PC-3 (cell line): Measurements from ENCODE around the gene BFSP2. TPM values are rescaled to one million over a fixed set of nuclear protein-coding genes. Genes with fewer than 3 reads are reported as not detected.
A peak's percentile ranks its signal among the peaks of the same experiment; 100 is the strongest.

Source experiments
- ATAC-seq: fragments of 200-7000 bp; cut with Tn5 transposase; 2 replicates; pipeline ENCODE4 v1.9.1; 2020; ENCODE audit warnings: mild to moderate bottlenecking, moderate library complexity
- BruUV-seq: library from RNA; stranded (reverse); fragments of 400-500 nt; replicated peaks from 2 replicates; lab custom pipeline; 2021; lab: Mats Ljungman, UMichigan
- CTCF ChIA-PET: fragments of 300-600 bp; sonication (Branson Sonifier 250); formaldehyde crosslinking; loops from one replicate; lab custom pipeline; 2022; ENCODE audit warnings: antibody characterized with exemption; lab: Charles Lee
- POLR2A ChIA-PET: fragments of 300-600 bp; sonication (Branson Sonifier 250); formaldehyde crosslinking; loops from one replicate; lab custom pipeline; 2022; ENCODE audit warnings: antibody characterized with exemption; ENCODE audit not compliant: unreplicated experiment; lab: Charles Lee
- DNase-seq: peaks from one replicate; pipeline ENCODE4 v3.0.0-alpha.2; 2015
- H2AFZ ChIP-seq: fragments of 300-600 bp; sonication (generic); 2 replicates; pipeline ENCODE4 v1.6.0; 2016; ENCODE audit warnings: antibody characterized with exemption, low read length
- H3F3A ChIP-seq: fragments of 300-600 bp; sonication (generic); one replicate; pipeline ENCODE4 v1.6.0; 2017; ENCODE audit warnings: antibody characterized with exemption, low read length, control low read depth, mild to moderate bottlenecking; ENCODE audit not compliant: unreplicated experiment
- H3K27ac ChIP-seq: fragments of 300-600 bp; sonication (generic); 2 replicates; pipeline ENCODE4 v1.5.1; 2016; ENCODE audit warnings: mild to moderate bottlenecking, low read length
- H3K27me3 ChIP-seq: fragments of 300-600 bp; sonication (generic); 2 replicates; pipeline ENCODE4 v1.6.1; 2016; ENCODE audit warnings: low read length, mixed read lengths
- H3K36me3 ChIP-seq: fragments of 300-600 bp; sonication (generic); 2 replicates; pipeline ENCODE4 v1.6.1; 2016; ENCODE audit warnings: low read depth, mixed run types, low read length, mixed read lengths
- H3K4me1 ChIP-seq: fragments of 300-600 bp; sonication (generic); 2 replicates; pipeline ENCODE4 v1.5.1; 2016; ENCODE audit warnings: low read length; ENCODE audit not compliant: insufficient read depth
- H3K4me2 ChIP-seq: fragments of 300-600 bp; sonication (generic); 2 replicates; pipeline ENCODE4 v1.6.0; 2016; ENCODE audit warnings: low read length
- H3K4me3 ChIP-seq: fragments of 300-600 bp; sonication (generic); 2 replicates; pipeline ENCODE4 v1.5.1; 2016; ENCODE audit warnings: mild to moderate bottlenecking, low read length, mixed read lengths
- H3K79me2 ChIP-seq: fragments of 300-600 bp; sonication (generic); 2 replicates; pipeline ENCODE4 v1.6.1; 2017; ENCODE audit warnings: low read length, mixed read lengths
- H3K9ac ChIP-seq: fragments of 300-600 bp; sonication (generic); 2 replicates; pipeline ENCODE4 v1.6.0; 2016; ENCODE audit warnings: mild to moderate bottlenecking, low read length
- H3K9me2 ChIP-seq: fragments of 300-600 bp; sonication (generic); replicated peaks from 2 replicates; pipeline ENCODE4 v1.6.1; 2016; ENCODE audit warnings: mixed run types, low read length, mixed read lengths
- H3K9me3 ChIP-seq: fragments of 300-600 bp; sonication (generic); 2 replicates; pipeline ENCODE4 v1.6.1; 2016; ENCODE audit warnings: low read length, mixed read lengths
- H4K20me1 ChIP-seq: fragments of 300-600 bp; sonication (generic); 2 replicates; pipeline ENCODE4 v1.6.1; 2016; ENCODE audit warnings: low read length, mixed read lengths
- CTCF ChIP-seq: fragments of 300-600 bp; sonication (generic); conservative IDR thresholded peaks from 2 replicates; pipeline ENCODE4 v1.5.1; 2017; ENCODE audit warnings: antibody characterized with exemption, low read depth, mild to moderate bottlenecking, low read length
- EZH2 ChIP-seq: fragments of 300-600 bp; sonication (generic); IDR thresholded peaks from one replicate; pipeline ENCODE4 v1.6.1; 2017; ENCODE audit warnings: antibody characterized with exemption, mild to moderate bottlenecking, low read length; ENCODE audit not compliant: unreplicated experiment
- EZH2phosphoT487 ChIP-seq: fragments of 300-600 bp; sonication (generic); IDR thresholded peaks from 2 replicates; pipeline ENCODE4 v1.6.1; 2018; ENCODE audit warnings: mild to moderate bottlenecking, antibody characterized with exemption, low read length, borderline replicate concordance
- intact Hi-C: fragments of 100-400 bp; cut with micrococcal nuclease; formaldehyde crosslinking; loops from 2 replicates; pipeline ENCODE4 v1.9.0; 2023
- total RNA-seq: library from RNA; depleted of rRNA; stranded (reverse); fragments of >200 nt; gene quantifications from 2 replicates; pipeline ENCODE4 v1.2.3, GENCODE V29; 2014

The BFSP2 gene
- total RNA-seq, 1 experiment from 2014 or later, result not detected

- CTCF ChIA-PET, result no interaction called here
- Histone ChIP-seq H3K4me3 (no peak overlapping the region), H3K27me3 (no peaks in the 10 kb centered on the region), H3K36me3 (no peaks in the 10 kb centered on the region), H3K9ac (no peak overlapping the region), H2AFZ (no peak overlapping the region), H4K20me1 (no peaks in the 10 kb centered on the region), H3K79me2 (no peaks in the 10 kb centered on the region), H3K4me1 (peaks cover 12% of the 10 kb centered on the region), H3F3A (no peaks in the 10 kb centered on the region), H3K27ac (no peak overlapping the region), H3K9me3 (no peaks in the 10 kb centered on the region), H3K9me2 (no peaks in the 10 kb centered on the region), H3K4me2 (no peak overlapping the region)
- no peak for TF ChIP-seq EZH2phosphoT487
- no peak for TF ChIP-seq EZH2
- TF ChIP-seq CTCF, result no peak
- BruUV-seq, result no TSS peak
- DNase-seq (no peak), ATAC-seq (no peak)
- intact Hi-C loops, result no loop called here
- POLR2A ChIA-PET, result interaction anchor here (0.6 kb wide), 1 partner anchor 77 kb away, joined by 3 read pairs; no protein-coding TSS in a partner anchor
Measured at GRCh38 chr3:133503409-133503808, 103.6 kb downstream of the BFSP2 start.

- Histone ChIP-seq H3F3A (no peaks in the 10 kb centered on the region), H3K27ac (no peak overlapping the region), H3K4me3 (no peak overlapping the region), H3K79me2 (no peaks in the 10 kb centered on the region), H3K4me2 (no peak overlapping the region), H3K27me3 (no peaks in the 10 kb centered on the region), H3K4me1 (peaks cover 2% of the 10 kb centered on the region), H3K9me2 (no peaks in the 10 kb centered on the region), H3K9me3 (no peaks in the 10 kb centered on the region), H2AFZ (no peak overlapping the region), H4K20me1 (no peaks in the 10 kb centered on the region), H3K9ac (no peak overlapping the region), H3K36me3 (no peaks in the 10 kb centered on the region)
- ChIA-PET POLR2A (no interaction called here), CTCF (no interaction called here)
- no peak for TF ChIP-seq EZH2
- TF ChIP-seq CTCF, result no peak
- TF ChIP-seq EZH2phosphoT487, result no peak
- DNase-seq (no peak), ATAC-seq (no peak)
- intact Hi-C loops, result no loop called here
- no TSS peak for BruUV-seq
Measured at GRCh38 chr3:133504736-133505135, 104.9 kb downstream of the BFSP2 start.

GRCh38 chr3:133505813-133506212 lies 106.0 kb downstream of the BFSP2 start:
- Histone ChIP-seq H3K4me3 (no peak overlapping the region), H3K9me2 (no peaks in the 10 kb centered on the region), H3K9ac (no peak overlapping the region), H4K20me1 (no peaks in the 10 kb centered on the region), H3K79me2 (no peaks in the 10 kb centered on the region), H3K27ac (no peak overlapping the region), H3K4me2 (no peak overlapping the region), H2AFZ (0 out of 2 replicates have a peak overlapping the region, but pooled peaks have one; percentile 33), H3K4me1 (no peaks in the 10 kb centered on the region), H3K27me3 (no peaks in the 10 kb centered on the region), H3K36me3 (no peaks in the 10 kb centered on the region), H3K9me3 (no peaks in the 10 kb centered on the region), H3F3A (no peaks in the 10 kb centered on the region)
- no peak for DNase-seq
- TF ChIP-seq EZH2 (no peak), EZH2phosphoT487 (no peak), CTCF (no peak)
- BruUV-seq, result no TSS peak
- ChIA-PET POLR2A (no interaction called here), CTCF (no interaction called here)
- no peak for ATAC-seq
- intact Hi-C loops, result no loop called here
